KOPT-K1 (cell line): ENCODE results near the gene CALHM5.

Source experiments
- H3K27ac ChIP-seq: fragments of 200-600 bp; sonication (generic); 2 replicates; pipeline ENCODE4 v1.5.1; 2016; ENCODE audit warnings: antibody characterized with exemption, mild to moderate bottlenecking, low read depth, low read length; ENCODE audit not compliant: poor library complexity, severe bottlenecking
- H3K36me3 ChIP-seq: fragments of 200-600 bp; sonication (generic); 2 replicates; pipeline ENCODE4 v1.5.1; 2017; ENCODE audit warnings: antibody characterized with exemption, mild to moderate bottlenecking, low read length, moderate library complexity; ENCODE audit not compliant: insufficient read depth
- H3K9me3 ChIP-seq: fragments of 200-600 bp; sonication (generic); 2 replicates; pipeline ENCODE4 v1.5.1; 2017; ENCODE audit warnings: antibody characterized with exemption, low read length, mild to moderate bottlenecking; ENCODE audit not compliant: insufficient read depth, poor library complexity, severe bottlenecking

The CALHM5 gene

DNA sequence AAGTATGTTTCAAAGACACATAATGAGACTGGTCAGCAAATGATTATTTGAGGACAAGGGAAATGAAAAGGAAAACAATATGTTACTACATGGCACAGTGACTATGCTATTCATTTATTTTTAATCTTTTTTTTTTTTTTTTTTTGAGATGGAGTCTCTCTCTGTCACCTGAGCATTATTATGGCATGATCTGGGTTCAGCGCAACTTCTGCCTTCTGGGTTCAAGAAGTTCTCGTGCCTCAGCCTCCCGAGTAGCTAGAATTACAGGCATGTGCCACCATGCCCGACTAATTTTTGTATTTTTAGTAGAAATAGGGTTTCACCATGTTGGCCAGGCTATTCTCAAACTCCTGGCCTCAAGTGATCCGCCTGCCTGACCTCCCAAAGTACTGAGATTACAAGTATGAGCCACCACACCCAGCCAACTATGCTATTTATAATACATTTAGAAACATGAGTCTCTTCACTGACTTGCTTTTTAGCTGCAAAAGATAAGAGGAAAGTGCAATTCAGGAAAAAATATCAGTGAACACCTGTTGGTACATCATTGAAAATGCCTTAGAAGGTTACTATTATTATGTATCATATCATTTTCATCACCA is 45.5 kb downstream of the CALHM5 start:
- Histone ChIP-seq H3K27ac (no peak overlapping the region), H3K9me3 (no peaks in the 10 kb centered on the region), H3K36me3 (no peaks in the 10 kb centered on the region)

- no peaks in the 10 kb centered on the region for H3K36me3 ChIP-seq
- no peak overlapping the region for H3K27ac ChIP-seq
- no peaks in the 10 kb centered on the region for H3K9me3 ChIP-seq
Observed at GRCh38 chr6:116557893-116558292, 46.5 kb downstream of the CALHM5 start.

- Histone ChIP-seq H3K36me3 (no peaks in the 10 kb centered on the region), H3K27ac (no peak overlapping the region)
Observed at GRCh38 chr6:116560130-116560529, 48.7 kb downstream of the CALHM5 start.

GRCh38 chr6:116561377-116562018 is 50.1 kb downstream of the CALHM5 start:
- Histone ChIP-seq H3K9me3 (no peaks in the 10 kb centered on the region), H3K27ac (no peak overlapping the region), H3K36me3 (no peaks in the 10 kb centered on the region)

More at GRCh38 chr6:116560130-116560529, 48.7 kb downstream of the CALHM5 start:
- H3K9me3 ChIP-seq = no peaks in the 10 kb centered on the region

GRCh38 chr6:116562019-116562403 is 50.6 kb downstream of the CALHM5 start:
- no peak overlapping the region for H3K27ac ChIP-seq
- H3K9me3 ChIP-seq = peaks cover 1% of the 10 kb centered on the region
- no peaks in the 10 kb centered on the region for H3K36me3 ChIP-seq

- H3K9me3 ChIP-seq = peaks cover 4% of the 10 kb centered on the region
Observed at GRCh38 chr6:116562614-116563013, 51.2 kb downstream of the CALHM5 start.

DNA sequence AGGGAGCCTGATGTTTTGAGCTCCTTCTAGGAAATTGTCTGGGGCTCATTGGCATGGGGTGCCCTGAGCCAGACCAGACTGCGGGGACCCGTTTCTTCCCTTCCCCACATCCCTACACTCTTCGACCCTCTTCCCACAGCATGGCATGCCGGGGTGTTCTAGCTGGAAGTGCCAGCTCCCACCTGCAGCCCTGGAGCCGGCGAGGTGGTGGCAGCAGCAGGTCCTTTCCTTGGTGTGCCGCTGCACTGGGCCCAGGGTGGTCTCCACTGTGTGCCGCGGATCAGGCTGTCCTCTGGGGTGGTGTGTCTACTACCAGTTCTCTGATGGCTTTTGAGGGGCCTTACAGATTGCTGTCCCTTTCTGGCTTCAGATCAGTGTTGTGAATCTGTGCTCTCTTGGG is 52.4 kb downstream of the CALHM5 start:
- Histone ChIP-seq H3K27ac (no peak overlapping the region), H3K36me3 (no peaks in the 10 kb centered on the region), H3K9me3 (peaks cover 4% of the 10 kb centered on the region)

More at GRCh38 chr6:116562614-116563013, 51.2 kb downstream of the CALHM5 start:
- H3K36me3 ChIP-seq = no peaks in the 10 kb centered on the region
- H3K27ac ChIP-seq = no peak overlapping the region

- Histone ChIP-seq H3K27ac (no peak overlapping the region), H3K9me3 (peaks cover 4% of the 10 kb centered on the region), H3K36me3 (no peaks in the 10 kb centered on the region)
Observed at GRCh38 chr6:116564311-116564710, 52.9 kb downstream of the CALHM5 start.

GRCh38 chr6:116564921-116565872 is 53.8 kb downstream of the CALHM5 start:
- Histone ChIP-seq H3K27ac (no peak overlapping the region), H3K9me3 (peaks cover 4% of the 10 kb centered on the region), H3K36me3 (no peaks in the 10 kb centered on the region)

GRCh38 chr6:116568111-116568510 is 56.7 kb downstream of the CALHM5 start:
- no peaks in the 10 kb centered on the region for H3K36me3 ChIP-seq
- peaks cover 4% of the 10 kb centered on the region for H3K9me3 ChIP-seq
- no peak overlapping the region for H3K27ac ChIP-seq

DNA sequence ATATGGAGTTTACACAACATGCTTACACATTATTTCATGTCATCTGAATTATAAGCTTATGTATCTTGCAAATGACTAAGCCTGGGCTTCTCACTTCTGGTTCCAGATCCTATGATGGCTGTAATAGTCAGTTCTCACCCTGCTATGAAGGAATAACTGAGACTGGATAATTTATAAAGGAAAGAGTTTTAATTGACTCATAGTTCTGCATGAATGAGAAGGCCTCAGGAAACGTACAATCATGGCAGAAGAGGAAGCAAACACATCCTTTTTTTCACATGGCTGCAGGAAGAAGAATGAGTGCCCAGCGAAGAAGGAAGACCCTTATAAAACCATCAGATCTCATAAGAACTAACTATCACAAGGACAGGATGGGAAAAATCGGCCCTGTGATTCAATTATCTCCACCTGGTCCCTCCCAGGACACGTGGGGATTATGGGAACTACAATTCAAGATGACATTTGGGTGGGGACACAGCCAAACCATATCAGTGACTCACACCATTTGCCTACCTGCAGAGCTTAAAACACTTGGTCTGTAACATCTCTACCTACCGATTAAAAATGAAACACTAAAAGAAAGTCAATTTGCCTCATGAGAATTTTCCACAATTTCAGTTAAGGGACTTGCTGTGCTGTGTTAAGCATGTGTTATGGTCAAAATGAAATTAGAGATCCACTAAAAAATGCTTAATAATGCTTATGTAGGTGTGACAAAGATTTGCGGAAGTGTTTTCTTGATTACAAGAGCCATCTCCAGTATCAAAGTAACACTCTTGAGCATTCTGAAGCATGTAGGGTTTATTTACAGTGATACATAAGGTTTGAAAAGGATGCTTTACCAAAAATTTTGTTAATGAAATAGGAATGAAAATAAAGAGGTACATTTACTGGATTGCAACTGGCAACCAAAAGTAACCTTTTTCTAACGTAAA is 57.6 kb downstream of the CALHM5 start:
- Histone ChIP-seq H3K36me3 (peaks cover 5% of the 10 kb centered on the region; the same call in 1 of the 2 replicates), H3K9me3 (peaks cover 4% of the 10 kb centered on the region), H3K27ac (no peak overlapping the region)

DNA sequence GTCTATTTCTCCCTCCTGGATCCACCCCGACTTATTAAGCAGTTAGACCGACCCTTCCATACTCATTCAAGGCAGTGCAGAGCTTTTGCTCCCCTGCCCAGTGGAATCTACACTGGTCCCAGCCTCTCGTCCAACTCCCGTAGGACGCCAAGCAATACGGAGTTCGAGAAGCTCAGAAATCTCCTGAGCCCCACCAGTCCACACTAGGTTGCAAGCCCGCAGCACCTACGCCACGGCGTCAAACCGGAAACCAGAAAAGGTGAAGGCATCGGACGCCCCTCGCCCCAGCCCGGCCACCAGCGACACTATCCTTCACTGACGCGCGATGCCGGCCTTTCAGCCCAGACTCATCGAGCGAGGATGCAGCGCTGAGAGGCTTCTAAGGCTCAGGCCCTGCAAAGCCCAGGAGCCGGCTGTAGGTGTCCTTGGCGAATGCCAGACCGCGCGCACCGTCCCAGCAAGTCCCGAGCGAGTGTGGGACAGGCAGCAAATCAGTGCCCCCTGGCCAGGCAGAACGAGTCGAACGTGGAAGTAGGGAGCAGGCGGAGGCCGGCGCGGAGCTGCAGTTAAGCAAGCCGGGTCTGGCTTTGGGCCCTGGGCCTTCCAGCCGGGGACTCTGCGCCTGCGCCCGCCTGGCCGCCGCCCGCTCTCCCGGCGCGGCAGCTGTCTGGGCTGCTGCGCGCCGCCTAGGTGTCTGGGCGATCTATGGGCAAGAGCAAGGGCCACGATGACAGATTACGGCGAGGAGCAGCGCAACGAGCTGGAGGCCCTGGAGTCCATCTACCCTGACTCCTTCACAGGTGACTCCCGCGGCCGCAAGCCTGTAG is 59.6 kb downstream of the CALHM5 start, which contains the start of gene RWDD1:
Gene RWDD1 (plus strand): TSS at position 649 of the 827 bp plus-strand sequence. CDS start 79 bp downstream, at position 728.
- Histone ChIP-seq H3K27ac (peak within 1 kb of the TSS; percentile 81), H3K9me3 (peaks cover 4% of the 10 kb centered on the region), H3K36me3 (peaks cover 22% of the 10 kb centered on the region)

DNA sequence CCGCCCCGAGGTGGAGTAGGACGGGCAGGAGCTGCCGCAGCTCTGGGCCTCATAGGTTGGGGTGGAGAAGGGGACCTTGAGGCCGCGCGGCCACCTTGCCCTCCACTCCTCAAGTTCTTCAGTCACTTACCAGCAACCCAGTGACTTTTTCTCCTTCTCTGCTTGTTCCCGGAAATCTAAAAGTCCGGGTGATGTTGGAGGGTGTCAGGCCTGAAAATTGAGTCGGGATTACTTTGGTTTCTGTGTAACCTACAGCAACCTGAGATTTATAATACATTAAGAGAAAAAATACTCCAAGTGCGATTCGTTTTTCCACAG is 60.2 kb downstream of the CALHM5 start:
- H3K9me3 ChIP-seq = peaks cover 4% of the 10 kb centered on the region
- H3K36me3 ChIP-seq = peaks cover 28% of the 10 kb centered on the region
- H3K27ac ChIP-seq = peak overlapping the region; percentile 81

DNA sequence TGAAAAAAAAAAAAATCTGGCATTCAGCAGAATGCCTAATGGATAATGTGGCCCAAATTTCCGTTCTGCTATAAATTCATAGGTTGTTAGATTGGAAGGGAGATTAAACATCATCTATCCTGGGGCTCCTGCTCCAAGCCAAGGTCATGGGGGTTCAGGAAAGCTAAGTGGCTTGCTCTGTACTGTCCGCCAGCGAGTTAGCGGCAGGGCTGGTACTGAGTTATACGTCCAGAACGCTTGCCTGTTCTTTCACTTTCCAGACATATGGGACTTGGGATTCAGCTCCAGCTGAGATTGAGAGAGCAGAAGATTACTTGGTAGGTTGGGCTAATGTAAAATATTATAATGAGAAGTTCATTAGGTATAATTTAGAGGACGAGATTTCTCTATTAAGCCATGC is 60.7 kb downstream of the CALHM5 start:
- peak overlapping the region; percentile 81 for H3K27ac ChIP-seq
- H3K9me3 ChIP-seq = peaks cover 1% of the 10 kb centered on the region
- H3K36me3 ChIP-seq = peaks cover 33% of the 10 kb centered on the region
